ENCODE measurements around the gene PDE1A. TPM values are rescaled to one million over a fixed set of nuclear protein-coding genes. Genes with fewer than 3 reads are reported as not detected.

Gene PDE1A
- total RNA-seq, 1 experiment from 2014 or later, result 3.1 TPM

- intact Hi-C loops (cut with micrococcal nuclease; ENCODE audit: unreplicated experiment), result no loop called here
- no TSS peak for BruUV-seq (replicated peaks)
- CTCF ChIA-PET, result no interaction called here
Measured at GRCh38 chr2:182266909-182267308, 159.9 kb downstream of the PDE1A start.

GRCh38 chr2:182265718-182266117 lies 161.1 kb downstream of the PDE1A start:
- intact Hi-C loops (cut with micrococcal nuclease; ENCODE audit: unreplicated experiment), result no loop called here
- TF ChIP-seq EZH2 (IDR thresholded peaks at IDR 0.05; ENCODE audit: borderline replicate concordance, low read depth, low read length, poor library complexity, severe bottlenecking), result no peak
- TF ChIP-seq CTCF (conservative IDR thresholded peaks at IDR 0.05; ENCODE audit: low read depth, low read length), result no peak
- CTCF ChIA-PET, result no interaction called here
- Histone ChIP-seq H3K9me3 (ENCODE audit: low read depth, low read length, poor library complexity, severe bottlenecking) (no peaks in the 10 kb centered on the region), H3K4me3 (ENCODE audit: low read depth, low read length, poor library complexity, severe bottlenecking) (no peak overlapping the region), H3K27me3 (replicated peaks; ENCODE audit: insufficient read depth, low read depth, low read length, poor library complexity) (no peaks in the 10 kb centered on the region), H3K36me3 (ENCODE audit: insufficient read depth, low read length, poor library complexity, severe bottlenecking) (no peaks in the 10 kb centered on the region), H3K4me1 (ENCODE audit: insufficient read depth, low read length, poor library complexity, severe bottlenecking) (no peaks in the 10 kb centered on the region), H3K27ac (ENCODE audit: low read depth, low read length, poor library complexity, severe bottlenecking) (no peak overlapping the region)
- DNase-seq (ENCODE audit: low spot score), result no peak
- no TSS peak for BruUV-seq (replicated peaks)
- POLR2A ChIA-PET (ENCODE audit: low non-redundant PET), result no interaction called here

More at GRCh38 chr2:182266909-182267308, 159.9 kb downstream of the PDE1A start:
- no peak for DNase-seq (ENCODE audit: low spot score)
- H3K27ac ChIP-seq (ENCODE audit: low read depth, low read length, poor library complexity, severe bottlenecking), result no peak overlapping the region
- no peaks in the 10 kb centered on the region for H3K9me3 ChIP-seq (ENCODE audit: low read depth, low read length, poor library complexity, severe bottlenecking)
- H3K4me3 ChIP-seq (ENCODE audit: low read depth, low read length, poor library complexity, severe bottlenecking), result no peak overlapping the region
- no peaks in the 10 kb centered on the region for H3K4me1 ChIP-seq (ENCODE audit: insufficient read depth, low read length, poor library complexity, severe bottlenecking)
- POLR2A ChIA-PET (ENCODE audit: low non-redundant PET), result no interaction called here
- H3K27me3 ChIP-seq (replicated peaks; ENCODE audit: insufficient read depth, low read depth, low read length, poor library complexity), result no peaks in the 10 kb centered on the region
- TF ChIP-seq CTCF (conservative IDR thresholded peaks at IDR 0.05; ENCODE audit: low read depth, low read length) (no peak), EZH2 (IDR thresholded peaks at IDR 0.05; ENCODE audit: borderline replicate concordance, low read depth, low read length, poor library complexity, severe bottlenecking) (no peak)
- H3K36me3 ChIP-seq (ENCODE audit: insufficient read depth, low read length, poor library complexity, severe bottlenecking), result no peaks in the 10 kb centered on the region

- intact Hi-C loops (cut with micrococcal nuclease; ENCODE audit: unreplicated experiment), result no loop called here
- no TSS peak for BruUV-seq (replicated peaks)
- DNase-seq (ENCODE audit: low spot score), result no peak
- H3K27ac ChIP-seq (ENCODE audit: low read depth, low read length, poor library complexity, severe bottlenecking), result no peak overlapping the region
- ChIA-PET POLR2A (ENCODE audit: low non-redundant PET) (no interaction called here), CTCF (no interaction called here)
- no peaks in the 10 kb centered on the region for H3K9me3 ChIP-seq (ENCODE audit: low read depth, low read length, poor library complexity, severe bottlenecking)
- no peaks in the 10 kb centered on the region for H3K36me3 ChIP-seq (ENCODE audit: insufficient read depth, low read length, poor library complexity, severe bottlenecking)
- no peak overlapping the region for H3K4me3 ChIP-seq (ENCODE audit: low read depth, low read length, poor library complexity, severe bottlenecking)
- no peaks in the 10 kb centered on the region for H3K27me3 ChIP-seq (replicated peaks; ENCODE audit: insufficient read depth, low read depth, low read length, poor library complexity)
- no peaks in the 10 kb centered on the region for H3K4me1 ChIP-seq (ENCODE audit: insufficient read depth, low read length, poor library complexity, severe bottlenecking)
- TF ChIP-seq EZH2 (IDR thresholded peaks at IDR 0.05; ENCODE audit: borderline replicate concordance, low read depth, low read length, poor library complexity, severe bottlenecking), result no peak
- no peak for TF ChIP-seq CTCF (conservative IDR thresholded peaks at IDR 0.05; ENCODE audit: low read depth, low read length)
Measured at GRCh38 chr2:182261860-182262387, 164.9 kb downstream of the PDE1A start.
